ENCODE data around the gene ATAD2B.

ATAD2B gene

DNA sequence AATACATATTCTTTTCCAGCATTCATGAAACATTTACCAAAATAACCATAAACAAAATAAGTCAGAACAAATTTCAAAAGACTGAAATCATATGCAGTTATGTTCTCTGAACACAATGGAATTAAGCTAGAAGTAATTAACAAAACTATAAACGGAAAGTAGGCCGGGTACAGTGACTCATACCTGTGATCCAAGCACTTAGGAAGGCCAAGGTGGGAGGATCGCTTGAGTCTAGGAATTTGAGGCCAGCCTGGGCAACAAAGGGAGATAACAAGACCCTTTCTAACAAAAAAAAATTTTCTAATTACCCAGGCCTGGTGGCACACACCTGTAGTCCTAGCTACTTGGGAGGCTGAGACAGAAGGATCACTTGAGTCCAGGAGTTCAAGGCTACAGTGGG lies 14.9 kb downstream of the ATAD2B start:
- DNase-seq (ENCODE audit: low read depth in 3 of 3) = no peak

DNA sequence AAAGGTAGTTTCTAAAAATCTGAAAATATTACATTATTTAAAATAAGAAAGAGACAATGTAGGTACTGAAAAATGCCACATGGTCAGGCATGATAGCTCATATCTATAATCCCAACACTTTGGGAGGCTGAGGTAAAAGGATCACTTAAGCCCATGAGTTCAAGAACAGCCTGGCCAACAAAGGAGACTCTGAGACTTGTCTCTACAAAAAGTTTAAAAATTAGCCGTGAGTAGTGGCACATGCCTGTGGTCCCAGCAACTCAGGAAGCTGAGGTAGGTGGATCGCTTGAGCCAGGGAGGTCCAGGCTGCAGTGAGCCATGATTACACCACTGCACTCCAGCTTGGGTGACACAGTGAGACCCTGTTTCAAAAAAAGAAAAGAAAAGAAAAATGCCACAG lies 21.8 kb downstream of the ATAD2B start:
- DNase-seq (ENCODE audit: low read depth in 3 of 3) = no peak

DNA sequence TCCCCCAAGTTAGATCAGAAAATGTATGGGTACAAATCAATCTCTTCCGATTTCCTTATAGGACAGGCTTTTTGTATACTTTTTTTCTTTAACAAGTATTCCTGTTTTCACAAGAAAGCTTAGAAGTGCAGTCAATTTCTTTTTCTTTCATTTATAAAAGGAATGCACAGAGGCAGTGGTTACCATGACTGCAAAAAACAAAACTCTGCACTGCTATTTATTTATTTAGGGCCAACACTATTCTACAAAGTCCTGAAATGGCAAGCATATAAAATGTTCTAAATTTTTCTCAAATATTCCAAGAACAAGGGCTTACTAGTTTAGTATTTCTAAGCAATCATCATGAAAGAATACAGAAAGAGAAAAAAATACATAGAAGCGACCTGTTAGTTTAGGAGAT lies 22.2 kb downstream of the ATAD2B start:
- DNase-seq (ENCODE audit: low read depth in 3 of 3) = no peak

DNA sequence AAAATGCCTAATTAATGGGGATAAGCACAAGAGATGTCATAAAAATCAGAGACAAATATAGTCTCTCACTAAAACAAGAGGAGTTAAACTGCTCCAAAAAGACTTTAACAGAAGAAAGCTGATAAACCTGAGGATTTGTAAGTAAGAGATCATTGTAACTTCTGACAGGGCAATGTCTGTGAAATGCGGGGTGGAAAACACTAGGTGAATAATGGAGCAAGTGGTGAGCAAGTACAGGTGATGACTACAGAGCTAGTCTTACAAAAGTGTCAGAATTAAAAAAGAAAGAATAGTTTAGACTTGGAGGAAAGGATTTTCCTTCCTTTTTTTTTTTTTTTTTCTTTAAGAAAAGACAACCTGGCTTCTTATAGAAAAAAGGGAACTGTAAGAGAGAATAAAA lies 22.7 kb downstream of the ATAD2B start:
- no peak for DNase-seq (ENCODE audit: low read depth in 3 of 3)

DNA sequence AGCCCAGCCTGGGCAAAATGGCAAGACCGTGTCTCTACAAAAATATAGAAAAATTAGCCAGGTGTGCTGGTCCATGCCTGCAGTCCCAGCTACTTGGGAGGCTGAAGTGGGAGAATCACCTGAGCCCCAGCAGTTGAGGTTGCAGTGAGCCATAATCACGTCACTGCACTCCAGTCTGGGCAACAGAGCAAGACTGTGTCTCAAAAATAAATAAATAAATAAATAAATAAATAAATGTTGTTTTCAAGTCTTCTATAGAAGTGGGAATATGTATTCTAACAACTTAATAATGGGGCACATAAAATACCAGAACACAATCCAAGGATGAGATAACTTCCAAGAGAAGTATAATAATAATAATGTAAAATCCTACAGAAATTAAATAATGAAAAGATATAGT lies 23.9 kb downstream of the ATAD2B start:
- no peak for DNase-seq (ENCODE audit: low read depth in 3 of 3)

DNA sequence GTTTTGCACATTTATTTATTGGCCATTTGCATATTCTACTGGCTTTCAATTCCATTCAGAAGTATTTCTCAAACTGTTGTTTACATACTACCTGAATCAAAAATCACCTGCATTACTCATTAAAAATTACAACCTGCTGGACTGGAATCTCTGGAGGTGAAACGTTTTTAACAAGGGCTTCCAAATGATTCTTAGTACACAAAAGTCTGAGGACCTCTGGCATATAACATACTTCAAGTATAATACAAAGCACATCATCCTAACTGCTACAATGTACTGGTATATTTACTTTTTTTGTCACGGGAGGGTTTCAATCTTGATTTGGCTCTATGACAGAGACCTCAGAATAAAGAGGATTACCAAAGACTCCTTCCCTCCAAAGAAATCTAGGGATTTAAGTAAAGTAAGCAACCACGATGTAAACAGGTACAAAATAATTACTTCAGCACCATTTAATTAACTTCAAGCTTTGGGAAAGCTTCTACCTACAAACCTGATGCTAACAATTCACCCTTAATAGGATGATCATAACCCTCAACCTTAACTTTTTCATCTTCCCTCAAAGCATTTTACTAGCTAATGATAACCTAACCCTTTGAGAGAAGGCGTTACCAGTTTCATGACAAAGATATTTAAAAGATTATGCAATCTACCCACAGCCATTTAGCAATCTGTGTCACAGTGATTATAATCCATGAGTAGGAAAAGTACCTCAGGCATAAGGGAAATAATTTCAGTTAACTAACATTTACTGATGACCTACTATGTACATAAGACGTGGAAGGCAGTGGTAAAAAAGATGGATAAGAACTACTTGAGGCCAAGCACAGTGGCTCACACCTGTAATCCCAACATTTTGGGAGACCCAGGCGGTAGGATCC lies 24.7 kb downstream of the ATAD2B start:
- DNase-seq (ENCODE audit: low read depth in 3 of 3) = no peak

DNA sequence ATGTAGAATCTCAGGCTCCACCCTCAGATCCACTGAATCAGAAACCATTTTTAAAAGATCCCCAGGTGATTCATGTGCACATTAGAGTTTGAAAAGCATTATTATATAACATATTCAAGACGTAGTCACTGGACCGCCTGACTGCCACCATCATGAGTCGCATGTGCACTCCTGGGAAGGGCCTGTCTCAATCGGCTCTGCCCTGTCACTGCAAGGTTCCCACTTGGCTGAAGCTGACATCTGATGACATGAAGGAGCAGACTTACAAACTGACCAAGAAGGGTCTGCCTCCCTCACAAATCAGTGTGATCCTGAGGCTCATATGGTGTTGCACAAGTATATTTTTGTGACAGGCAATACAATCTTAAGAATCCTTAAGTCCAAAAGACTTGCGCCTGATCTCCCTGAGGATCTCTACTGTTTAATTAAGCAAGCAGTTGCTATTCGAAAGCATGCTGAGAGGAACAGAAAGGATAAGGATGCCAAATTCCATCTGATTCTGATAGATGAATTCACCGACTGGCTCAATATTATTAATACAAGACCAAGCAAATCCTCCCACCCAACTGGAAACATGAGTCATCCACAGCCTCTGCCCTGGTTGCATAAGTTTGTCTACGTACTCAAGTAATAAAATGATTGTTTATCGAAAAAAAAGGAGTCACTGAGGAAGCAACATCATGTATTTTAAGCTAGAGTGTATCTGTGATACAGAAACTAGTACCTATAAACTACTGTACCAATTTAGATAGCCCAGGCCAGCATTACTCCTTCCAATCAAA lies 26.2 kb downstream of the ATAD2B start:
- no peak for DNase-seq (ENCODE audit: low read depth in 3 of 3)

DNA sequence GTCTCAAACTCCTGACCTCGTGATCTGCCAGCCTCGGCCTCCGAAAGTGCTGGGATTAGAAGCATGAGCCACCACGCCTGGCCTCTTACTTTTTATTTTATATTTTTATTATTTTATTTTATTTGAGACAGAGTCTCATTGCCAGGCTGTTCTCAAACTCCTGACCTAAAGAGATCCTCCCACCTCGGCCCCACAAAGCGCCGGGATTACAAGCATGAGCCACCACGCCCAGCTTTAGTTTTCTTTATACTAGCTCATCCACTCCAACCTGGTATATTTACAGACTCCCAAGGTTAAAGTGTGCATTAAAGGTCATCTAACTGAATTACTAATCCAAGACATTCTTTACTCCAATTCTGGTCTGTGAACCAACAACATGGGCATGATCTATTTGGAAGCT lies 26.8 kb downstream of the ATAD2B start:
- DNase-seq (ENCODE audit: low read depth in 3 of 3) = no peak

DNA sequence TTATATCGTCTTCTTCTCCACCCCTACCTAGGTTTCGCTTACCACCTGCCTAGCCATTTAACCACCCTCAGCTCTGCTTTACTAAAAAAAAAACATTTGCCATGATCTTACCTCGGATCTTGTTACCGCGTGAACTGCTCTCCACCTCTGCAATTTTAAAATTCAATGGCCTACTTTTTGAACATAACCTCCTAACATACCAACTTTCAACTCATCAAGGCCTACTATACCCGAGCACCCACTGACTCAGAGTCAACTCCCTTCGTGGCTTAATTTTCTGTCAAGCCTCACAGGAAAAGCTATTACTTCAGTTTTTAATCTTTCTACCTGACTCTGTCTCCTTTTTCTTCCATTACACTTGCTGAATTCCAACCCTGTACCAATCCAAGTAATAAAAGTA lies 55.7 kb downstream of the ATAD2B start:
- no peak for DNase-seq (ENCODE audit: low read depth in 3 of 3)

DNA sequence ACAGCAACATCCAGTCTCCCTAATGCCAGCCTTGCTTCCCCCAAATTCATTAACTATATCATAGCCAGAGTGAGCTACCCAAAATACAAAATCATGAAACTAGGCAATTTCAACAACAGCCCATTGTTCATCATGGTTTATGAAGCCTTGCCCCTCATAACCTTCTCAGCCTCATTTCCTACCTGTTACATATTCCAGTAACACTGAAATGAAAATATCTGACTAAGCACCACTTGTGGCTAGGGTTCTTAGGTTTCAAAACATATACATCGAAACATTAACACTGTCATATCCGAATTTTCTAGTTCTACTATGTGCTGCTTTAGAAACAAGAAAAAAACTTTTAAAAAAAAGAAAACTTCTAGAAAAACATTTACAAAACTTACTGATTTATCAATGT lies 59.5 kb downstream of the ATAD2B start:
- no peak for DNase-seq (ENCODE audit: low read depth in 3 of 3)

DNA sequence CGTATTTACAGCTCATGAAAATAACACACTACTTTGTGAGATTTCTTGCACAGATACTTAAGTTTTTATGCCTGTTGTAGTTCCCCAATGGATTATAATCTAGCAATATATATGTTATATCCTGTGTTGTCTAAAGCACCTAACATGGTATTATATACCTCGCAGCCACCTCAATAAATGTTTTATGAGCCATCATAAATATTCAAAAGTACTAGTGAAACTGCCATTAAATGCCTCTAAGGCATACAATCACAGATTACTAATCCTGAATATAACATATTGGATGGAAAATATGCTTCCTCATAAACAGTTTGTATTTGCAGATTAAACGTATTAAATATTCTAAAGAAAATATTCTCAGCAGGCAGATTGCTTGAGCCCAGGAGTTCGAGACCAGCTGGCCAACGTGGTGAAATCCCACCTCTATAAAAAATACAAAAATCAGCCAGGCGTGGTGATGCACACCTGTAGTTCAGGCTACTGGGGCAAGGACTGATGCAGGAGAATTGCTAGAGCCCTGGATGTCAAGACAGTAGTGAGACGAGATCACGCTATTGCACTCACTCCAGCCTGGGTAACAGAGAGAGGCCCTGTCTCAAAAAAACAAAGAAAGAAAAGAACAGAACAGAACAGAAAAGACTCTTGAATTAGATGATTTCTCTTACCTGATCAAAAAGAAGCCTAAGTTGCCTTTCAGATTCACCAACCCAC lies 64.1 kb downstream of the ATAD2B start:
- DNase-seq (ENCODE audit: low read depth in 3 of 3) = no peak

DNA sequence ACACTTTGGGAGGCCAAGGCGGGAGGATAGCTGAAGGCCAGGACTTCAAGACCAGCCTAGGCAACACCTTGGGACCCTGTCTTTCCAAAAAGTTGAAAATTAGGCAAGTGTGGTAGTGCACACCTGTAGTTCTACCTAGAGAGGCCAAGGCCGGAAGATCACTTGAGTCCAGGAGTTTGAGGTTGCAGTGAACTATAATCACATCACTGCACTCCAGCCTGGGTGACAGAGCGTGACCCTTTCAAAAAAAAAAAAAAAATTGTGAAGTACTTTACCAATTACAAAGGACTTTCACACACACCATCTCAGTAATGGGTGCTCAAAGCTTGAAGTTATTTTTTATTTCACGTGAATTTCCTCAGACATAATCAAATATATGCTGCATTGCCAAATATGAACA lies 65.0 kb downstream of the ATAD2B start:
- DNase-seq (ENCODE audit: low read depth in 3 of 3) = no peak

DNA sequence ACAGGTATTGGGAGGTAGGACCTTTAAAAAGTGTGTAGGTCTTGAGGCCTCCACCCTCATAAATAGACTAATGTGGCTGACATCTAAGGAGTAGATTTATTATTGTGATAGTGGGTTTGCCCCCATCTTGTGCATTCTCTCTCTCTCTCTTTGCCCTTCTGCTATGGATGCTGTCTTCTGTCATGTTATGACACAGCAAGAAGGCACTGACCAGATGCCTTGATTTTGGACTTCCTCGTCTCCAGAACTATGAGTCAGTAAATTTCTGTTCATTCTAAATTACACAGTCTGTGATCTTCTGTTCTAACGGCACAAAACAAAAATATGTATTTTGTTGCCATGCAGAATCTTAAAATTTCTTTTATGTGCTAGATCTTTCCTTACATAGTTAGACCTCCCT lies 66.9 kb downstream of the ATAD2B start:
- no peak for DNase-seq (ENCODE audit: low read depth in 3 of 3)

DNA sequence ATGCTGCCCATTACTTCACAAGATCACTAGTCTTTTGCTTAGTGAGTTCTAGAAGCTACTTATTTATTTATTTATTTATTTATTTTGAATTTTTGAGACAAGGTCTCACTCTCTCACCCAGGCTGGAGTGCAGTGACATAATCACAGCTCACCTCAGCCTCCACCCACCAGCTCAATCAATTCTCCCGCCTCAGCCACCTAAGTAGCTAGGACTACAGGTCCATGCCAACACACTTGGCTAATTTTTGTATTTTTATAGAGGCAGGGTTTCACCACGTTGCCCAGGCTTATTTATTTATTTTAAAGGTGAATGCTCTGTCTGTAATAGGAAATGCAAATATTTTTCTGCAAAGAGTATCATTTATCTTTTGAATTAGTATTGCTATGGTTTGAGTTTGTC lies 67.7 kb downstream of the ATAD2B start:
- no peak for DNase-seq (ENCODE audit: low read depth in 3 of 3)

DNA sequence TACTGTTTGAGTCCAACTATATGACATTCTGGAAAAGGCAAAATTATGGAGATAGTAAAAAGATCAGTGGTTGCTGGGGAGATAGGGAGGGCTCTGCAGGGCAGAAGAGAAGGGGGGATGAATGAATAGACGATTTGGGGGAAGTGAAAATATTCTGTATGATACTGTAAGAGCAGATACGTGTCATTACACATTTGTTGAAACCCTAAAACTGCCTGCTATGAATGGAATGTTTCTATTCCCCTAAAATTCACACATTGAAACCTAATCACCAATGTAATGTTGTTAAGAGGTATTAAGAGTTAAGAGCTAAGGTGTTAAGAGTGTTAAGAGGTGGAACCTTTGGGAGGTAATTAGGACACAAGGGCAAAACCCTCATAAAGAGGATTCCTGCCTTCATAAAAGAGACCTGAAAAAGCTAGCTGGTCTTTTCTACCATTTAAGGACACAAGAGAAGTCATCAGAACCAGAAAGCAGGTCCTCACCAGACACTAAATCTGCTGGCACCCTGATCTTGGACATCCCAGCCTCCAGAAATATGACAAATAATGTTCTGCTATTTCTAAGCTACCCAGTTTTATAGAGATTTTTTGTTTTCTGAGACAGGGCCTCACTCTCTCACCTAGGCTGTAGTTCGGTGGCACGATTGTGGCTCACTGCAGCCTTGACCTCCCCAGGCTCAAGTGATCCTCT lies 76.2 kb downstream of the ATAD2B start:
- DNase-seq (ENCODE audit: low read depth in 3 of 3) = no peak

DNA sequence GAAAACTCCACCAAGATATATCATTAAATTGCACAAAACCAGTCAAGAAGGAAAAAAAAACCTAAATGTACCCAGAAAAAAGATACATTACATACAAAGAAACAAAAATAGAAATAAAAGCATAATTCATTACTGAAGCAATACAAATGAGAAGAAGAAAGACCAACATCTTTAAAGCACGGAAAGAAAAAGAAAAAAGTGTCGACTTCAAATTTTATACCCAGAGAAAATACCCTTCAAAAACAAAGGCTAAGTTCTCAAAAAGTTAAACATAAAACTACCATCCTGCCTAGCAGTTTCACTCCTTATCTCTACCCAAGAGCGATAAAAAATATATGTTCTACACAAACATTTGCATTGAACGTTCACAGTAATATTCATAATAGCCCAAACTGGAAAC lies 82.0 kb downstream of the ATAD2B start:
- DNase-seq (ENCODE audit: low read depth in 3 of 3) = no peak

DNA sequence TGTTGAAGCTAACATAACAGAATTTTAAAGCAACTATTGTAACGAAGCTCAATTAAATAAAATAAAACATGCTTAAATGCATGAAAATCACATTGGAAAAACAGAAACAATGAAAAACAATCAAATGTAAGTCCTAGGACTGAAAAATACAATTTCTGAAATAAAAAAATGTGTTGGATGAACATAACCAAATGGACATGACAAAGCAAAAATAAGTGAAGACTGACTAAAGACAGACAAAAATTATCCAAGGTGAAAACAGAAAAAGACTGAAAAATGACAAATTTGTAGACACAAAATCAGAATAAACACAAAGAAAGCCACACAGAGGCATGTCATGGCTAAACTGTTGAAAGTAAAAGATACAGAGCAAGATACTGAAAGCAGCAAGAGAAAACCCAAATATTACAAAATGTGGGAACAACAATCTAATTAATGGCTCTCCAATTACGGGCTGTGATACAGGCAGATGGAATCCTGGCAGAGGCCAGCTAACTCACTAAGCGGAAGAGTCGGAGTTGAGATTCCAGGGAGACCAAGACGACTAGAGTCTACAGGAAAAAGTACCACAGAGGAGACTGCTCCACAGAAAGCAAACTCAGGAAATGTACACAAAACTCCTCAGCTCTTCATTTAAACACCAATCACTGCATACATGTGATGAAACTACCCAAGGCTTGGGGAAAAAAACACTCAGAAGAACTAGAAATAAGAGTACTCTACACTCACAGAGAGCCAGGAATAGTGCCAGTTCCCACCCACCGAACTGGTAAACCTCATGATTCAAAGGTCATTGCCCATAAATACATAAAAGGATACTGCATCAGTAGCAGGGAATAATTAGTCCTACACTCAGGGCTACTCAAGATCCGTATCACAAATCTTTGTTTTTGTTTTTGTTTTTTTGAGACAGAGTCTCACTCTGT lies 83.6 kb downstream of the ATAD2B start:
- DNase-seq (ENCODE audit: low read depth in 3 of 3) = no peak

DNA sequence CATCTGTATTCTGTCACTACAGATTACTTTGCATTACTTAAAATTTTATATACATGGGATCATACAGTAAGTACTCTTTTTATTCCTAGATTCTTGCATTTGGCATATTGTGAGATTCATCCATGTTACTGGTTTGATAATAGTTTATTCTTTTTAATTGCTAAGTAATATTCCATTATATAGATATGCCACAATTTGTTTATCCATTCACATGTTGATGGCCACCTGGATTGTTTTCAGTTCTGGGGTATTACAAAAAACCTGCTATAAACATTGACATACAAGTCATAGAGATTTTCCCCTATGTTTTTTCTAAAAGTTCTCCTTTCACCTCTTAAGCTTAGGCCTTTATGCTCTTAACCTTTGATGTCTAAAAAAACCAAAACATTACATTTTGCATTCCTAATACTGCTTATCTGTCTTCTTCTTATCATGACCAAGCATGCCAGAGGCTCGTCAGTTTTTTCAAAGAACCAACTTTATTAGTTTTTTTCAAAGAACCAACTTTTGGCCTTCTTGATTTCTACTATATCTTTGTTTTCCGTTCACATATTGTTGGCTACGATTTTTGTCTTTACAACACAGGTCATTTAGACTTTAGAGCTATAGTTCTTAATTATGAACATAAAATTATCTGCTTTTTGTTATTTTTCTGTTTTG lies 86.9 kb downstream of the ATAD2B start:
- DNase-seq (ENCODE audit: low read depth in 3 of 3) = no peak

DNA sequence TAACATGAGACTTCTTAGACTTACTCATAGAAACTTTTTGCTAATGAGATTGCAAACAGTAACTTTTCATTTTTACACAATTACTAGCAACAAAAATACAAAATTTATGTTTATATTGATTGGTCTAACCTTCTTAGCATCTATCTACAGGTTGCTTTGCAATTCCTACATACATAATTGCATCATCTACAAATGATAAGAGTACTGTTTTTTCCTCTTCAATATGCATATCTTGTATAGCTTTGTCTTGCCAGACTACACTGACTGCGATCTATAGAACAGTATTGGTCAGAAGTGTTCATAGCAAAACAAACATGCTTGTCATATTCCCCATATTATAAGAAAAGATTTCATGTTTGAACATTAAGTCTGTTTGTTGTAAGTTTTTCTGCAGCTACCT lies 87.9 kb downstream of the ATAD2B start:
- DNase-seq (ENCODE audit: low read depth in 3 of 3) = no peak

DNA sequence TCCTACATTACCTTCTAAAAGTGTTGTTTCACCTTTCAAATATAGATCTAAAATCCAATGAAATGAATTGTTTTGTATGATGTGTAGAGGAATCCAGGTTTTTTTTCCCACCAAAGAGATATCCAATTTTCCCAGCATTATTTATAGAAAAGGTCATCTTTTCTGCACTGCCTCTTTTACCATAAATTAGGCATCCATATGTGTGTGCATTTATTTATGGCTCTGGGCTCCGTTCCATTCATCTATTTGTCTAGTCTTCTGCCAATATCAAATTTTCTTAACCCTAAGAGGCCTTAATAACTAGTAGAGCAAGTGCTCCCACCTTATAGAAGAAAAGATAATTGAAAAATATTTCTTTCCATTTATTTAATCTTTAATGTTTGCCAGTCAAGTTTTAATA lies 88.3 kb downstream of the ATAD2B start:
- no peak for DNase-seq (ENCODE audit: low read depth in 3 of 3)

All from stimulated activated CD4-positive, alpha-beta T cell treated with anti-CD3 and anti-CD28 coated beads, TNF-alpha, amount 100 ng/mL, for 24 hours (primary cell).